ENCODE data around the gene DMPK.

GRCh38 chr19:45753548-45753947 is 28.7 kb downstream of the DMPK start:
- TF ChIP-seq CTCF (conservative IDR thresholded peaks at IDR 0.05; ENCODE audit: low read depth in 2 of 2): peak; percentile 45 to 69
- TF ChIP-seq POLR2AphosphoS5 (IDR thresholded peaks at IDR 0.05; ENCODE audit: low read depth): no peak
- no peak for TF ChIP-seq NANOG (IDR thresholded peaks at IDR 0.05; ENCODE audit: borderline replicate concordance)
- TF ChIP-seq JUNB (IDR thresholded peaks at IDR 0.05; ENCODE audit: unreplicated experiment): no peak
- TF ChIP-seq EZH2phosphoT487 (IDR thresholded peaks at IDR 0.05; ENCODE audit: unreplicated experiment): no peak
- no peak for TF ChIP-seq EZH2 (IDR thresholded peaks at IDR 0.05; ENCODE audit: low read depth, unreplicated experiment)
- no peak for TF ChIP-seq STAT1 (IDR thresholded peaks at IDR 0.05; ENCODE audit: unreplicated experiment)
- no peak for TF ChIP-seq REST (IDR thresholded peaks at IDR 0.05; ENCODE audit: unreplicated experiment)

Measured in GM23338 (cell line).